HG03095 (cell line): ENCODE results near the gene NPFF.
"Not testable (repeated sequence)": the region's sequence is repeated elsewhere in the genome, so short reads cannot be mapped to it uniquely, and the experiment has no call there.

Experiments used
- ATAC-seq: cut with Tn5 transposase; IDR thresholded peaks from one replicate; pipeline ENCODE4 v1.9.1; 2021; ENCODE audit warnings: moderate library complexity; ENCODE audit not compliant: unreplicated experiment

The NPFF gene

DNA sequence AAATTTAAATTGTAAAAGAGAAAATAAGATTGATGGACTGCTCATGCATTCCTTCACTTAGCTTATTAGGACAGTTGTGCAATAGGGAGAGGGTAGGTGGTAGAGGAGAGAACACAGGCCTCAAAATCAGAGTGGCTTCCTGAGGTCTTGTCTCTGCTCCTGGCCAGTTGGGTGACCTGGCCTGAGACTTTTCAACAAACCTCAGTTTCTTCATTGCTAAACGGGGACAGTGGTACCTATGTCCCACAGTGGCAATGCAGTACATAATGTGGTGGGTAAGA, 10.6 kb downstream of the NPFF start:
- ATAC-seq = no peak

DNA sequence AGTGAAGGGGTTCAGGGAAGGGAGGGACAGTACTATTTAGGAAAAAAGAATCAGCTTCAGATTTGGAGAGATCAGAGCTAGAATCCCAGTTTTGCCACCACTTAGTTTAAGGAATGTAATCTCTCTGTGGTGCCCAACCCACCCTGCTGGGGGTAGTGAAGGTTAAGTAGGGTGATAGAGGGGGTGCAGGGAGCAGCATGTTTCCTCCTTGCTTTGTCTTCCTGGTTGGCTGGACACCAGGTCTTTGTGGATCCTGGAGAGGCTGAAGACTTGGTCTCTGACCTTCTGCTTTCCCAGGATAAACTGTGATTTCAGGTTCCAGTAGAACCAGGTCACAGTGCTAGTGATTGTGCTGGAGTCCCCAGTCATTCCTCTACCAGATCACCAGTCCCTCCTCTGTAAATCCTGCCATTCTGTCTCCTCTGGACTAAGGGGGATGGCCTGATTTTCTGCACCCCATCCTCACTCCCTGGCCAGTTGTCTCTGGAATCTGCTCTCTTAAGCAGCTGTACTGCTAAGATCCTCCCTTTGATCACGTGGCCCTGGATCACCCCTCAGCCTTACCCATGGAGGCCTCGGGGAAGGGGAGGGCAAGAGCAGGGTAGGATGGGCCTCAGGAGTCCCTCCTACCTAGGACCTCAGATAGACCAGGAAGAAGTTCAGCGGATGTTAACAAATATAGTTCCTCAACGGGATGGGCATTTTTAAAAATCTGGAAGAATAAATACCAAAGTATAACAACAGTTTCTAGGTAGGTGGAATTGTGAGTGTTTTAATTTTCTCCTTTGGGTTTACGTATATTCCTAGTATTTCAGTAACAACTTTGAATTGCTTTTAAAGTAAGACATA, 11.2 kb downstream of the NPFF start:
- ATAC-seq = no peak

DNA sequence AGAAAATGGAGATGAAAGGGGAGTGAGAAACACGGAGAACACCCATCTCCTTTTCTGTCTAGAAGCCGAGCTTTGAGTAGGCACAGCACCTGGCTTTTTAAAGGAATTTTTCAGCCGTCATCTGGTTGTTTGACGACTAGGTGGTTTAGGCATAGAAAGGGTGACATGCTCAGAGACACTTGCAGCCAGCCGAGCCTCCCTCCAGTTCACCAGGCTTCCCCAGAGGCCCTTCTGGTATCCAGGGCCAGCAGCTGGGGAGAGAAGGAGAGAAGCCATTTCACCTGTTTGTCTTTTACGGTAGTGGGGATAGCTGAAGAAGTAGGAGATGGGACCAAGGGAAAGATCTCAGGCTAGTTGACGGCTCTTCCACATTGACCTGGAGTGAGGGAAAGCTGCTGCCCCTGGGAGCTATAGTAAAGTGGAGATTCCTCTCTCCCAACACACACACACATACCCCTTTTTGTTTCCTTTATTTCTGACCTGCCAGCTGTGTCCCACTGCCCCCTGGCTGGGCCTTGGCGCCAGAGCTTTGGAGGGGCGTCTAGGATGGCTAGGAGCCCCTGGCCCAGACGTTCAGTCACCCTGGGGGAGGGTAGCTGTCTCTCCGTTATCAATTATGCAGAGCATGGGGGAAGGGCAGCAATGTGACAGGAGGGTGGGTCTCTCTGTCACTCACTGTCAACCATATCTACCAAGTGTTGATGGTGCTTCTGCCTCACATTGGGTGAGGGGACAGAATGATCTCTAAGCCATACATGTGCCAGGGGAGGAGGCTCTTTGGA, 13.5 kb downstream of the NPFF start:
- ATAC-seq = no peak

DNA sequence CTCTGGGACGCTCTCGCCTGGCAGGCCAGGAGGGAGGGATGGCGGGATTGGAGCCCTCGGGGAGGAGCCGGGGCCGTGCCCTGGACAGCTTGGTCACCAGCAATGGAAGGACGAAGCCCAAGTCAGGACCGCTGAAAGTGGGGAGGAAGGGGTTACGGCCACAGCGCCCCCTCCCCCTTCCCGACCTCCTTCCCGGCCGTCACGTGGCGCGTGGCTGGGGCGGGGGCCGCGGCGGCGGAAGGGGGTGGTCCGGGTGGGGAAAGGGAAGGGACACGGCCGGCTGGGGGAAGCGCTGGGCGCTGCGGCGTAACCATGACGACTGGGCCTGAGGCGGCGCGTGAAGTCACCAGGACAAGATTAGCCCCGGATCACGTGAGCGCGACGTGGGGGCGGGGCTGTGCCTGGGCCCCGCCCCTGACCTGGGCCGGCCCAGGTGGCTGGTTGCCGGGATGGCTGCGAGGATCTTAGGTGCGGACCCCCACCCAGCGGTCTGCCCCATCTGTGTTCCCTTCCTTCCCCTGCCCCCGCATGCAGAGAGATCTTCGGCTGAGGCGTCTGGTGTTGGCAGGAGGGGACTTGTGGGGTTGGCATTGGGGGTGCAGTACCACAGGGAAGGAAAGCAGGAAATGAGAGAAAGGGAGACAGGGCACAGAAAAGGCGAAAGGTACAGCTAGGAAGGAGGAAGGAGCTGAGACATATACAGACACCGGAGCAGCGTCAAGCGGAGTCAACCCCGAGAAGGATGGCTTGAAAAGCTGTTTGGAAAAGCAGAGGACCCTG, 14.3 kb downstream of the NPFF start:
- peak; percentile 92 for ATAC-seq

DNA sequence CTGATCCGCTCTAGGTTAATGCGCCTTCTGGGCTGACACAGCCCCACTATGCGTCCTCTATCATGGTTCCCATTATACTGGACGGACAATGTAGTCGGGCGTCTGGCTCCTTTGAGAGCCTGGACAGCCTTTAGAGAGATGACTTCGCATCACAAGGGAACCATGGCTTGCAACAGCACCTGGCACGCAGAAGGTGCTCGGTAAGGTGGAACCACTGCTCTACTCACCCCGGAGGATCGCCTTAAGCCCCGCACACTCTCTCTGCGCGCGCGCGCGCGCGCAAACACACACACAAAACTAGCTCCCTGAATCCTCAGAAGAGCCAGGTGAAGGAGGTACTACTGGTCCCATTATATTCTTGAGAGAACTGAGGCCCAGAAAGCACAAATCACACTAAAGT, 15.1 kb downstream of the NPFF start:
- no peak for ATAC-seq

DNA sequence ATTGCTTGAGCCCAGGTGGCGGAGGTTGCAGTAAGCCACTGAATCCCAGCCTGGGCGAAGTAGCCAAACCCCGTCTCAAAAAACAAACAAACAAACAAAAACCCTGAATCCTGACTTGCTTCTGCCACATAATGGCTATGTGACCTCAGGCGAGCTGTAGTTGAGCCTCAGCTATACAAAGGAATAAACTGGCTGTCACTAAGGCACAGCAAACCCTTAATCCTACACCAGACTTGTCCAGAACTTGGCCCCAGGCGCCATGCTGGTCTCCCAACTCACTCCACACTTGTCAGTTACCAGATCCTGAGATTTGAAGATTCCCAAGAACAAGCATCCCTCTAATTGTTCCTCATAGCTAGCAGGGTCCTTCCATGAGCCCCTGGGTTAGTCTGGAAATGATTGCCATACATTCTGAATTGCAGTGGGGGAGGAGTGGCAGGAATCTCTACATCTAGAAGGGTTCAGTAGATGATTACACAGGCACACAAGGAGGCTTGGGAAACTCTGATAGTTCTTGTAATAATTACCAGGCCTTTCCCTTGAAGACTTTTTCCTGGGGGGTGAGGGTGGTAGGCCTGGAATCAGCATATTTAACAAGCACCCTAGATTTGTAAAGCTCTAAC, 17.9 kb downstream of the NPFF start:
- no peak for ATAC-seq

DNA sequence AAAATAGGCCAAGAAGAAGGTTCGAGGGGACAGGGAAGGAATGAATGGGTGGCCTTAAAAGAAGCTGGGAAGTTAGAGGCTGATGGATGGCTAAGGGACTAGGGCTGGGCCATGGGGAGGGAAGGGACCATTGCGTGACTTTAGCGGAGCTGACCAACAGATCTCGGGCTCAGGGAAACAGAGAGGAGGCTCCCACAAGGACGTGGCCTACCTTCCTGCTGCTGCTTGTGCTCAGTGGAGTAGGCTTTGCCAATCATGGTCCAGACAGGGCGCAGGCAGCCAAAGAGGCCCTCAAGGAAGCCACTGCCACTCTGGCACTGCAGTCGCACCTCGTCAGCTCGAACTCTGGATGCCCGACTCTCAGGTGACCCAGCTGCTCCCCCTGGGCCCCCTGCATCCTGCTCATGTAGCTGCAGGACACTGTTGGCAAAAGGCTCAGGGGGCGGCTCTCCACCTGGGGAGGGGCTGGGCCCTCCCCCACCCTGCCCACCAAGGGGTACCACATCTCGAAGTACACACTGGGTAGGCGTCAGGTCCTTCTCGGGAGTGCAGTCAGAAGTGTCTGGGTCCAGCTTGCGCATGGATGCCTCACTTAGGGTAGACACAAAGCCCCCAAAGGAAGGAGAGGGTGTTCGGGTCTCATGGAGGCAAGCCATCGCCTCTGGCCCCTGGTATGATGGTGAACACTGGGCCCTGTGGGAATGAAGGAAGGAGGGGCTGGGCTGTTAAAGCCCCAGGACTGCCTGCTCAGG, 20.4 kb downstream of the NPFF start:
- ATAC-seq = no peak

DNA sequence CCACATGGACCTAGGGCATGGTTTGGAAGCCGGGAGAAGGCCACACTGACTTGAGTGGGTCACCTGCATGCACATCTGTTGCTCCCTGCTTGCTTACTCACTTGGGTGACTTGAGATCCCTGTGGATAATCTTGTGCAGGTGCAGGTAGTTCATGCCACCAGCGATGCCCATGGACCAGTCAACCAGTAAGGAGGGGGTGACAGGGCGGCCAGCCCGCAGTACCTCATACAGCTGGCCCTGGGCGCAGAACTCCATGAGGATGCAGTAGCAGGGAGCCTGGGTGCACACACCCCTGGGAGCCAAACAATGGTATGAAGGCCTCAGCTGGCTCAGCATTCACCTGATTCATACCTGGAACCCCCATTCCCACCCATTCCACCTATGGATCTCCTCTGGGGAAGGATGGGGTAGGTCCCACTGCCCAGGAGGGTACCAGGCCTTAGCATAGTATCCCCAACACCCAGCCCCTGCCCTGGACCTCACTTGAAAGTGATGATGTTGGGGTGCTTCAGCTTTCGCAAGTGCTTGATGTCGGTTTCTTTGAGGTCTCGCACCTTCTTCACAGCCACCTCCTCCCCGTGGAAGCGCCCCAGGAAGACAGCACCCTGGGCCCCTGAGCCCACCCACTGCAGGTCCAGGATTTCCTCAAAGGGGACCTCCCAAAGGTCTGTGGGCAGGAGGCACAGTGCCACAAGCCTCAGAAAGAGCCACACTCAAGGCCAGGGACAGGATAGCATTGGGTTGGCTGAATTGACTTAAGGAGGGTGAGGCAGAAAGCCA, 21.1 kb downstream of the NPFF start:
- no peak for ATAC-seq

DNA sequence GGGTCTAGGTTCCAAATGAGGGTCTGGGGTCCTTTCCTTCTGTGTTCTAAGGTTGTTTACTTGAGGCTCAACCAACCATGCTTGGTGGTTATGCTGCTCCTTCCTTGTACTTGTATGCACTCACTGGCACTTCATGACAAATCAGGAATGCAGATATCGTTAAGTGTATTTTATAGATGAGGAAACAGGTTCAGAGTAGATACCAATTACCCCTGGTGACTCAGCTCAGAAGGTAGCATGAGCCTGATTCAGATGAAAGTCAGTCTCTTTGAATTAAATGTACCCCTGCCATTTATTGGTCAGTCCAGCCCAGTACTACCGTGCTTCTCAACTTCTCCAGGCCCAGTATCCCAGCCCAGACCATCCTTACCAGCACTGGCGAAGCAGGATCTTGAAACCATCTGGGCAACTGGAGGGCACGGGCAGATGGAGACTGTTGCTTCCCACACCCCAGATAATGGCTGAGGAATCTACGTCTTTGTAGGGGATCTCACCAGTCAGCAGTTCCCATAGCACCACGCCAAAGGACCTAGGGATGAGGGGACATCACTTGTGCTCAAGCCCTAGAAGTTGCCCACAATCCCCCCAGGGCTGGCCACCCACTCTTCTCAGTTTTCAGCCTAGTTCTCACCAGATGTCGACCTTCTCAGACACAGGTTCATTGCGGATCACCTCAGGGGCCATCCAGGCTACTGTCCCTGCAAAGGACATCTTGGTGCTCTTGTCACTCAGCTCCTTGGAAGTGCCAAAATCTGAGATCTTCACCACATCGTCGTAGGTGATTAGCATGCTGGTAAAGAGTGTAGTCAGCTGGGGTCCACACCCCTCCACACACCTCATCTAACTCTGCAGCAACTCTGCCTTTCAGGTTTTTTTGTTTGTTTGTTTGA, 22.4 kb downstream of the NPFF start:
- no peak for ATAC-seq

DNA sequence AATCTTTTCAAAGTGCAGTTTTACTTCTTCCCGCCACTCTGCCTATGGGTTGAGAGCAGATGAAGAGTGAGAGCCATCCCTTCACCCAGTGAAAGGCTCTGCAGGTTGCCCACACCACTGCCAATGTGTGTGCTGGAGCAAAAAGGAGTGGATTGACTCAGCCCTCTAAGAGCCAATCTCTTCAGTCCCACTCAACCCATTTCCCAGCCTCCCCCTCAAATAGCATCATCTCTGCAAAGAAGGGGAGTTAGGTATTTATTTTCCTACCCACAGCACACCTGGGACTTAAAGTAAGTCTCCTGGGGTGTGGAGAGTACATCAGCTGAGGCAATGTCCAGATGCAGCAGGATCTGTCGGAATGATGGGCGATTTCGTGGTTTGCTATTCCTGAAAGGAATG, 23.3 kb downstream of the NPFF start:
- ATAC-seq = no peak

DNA sequence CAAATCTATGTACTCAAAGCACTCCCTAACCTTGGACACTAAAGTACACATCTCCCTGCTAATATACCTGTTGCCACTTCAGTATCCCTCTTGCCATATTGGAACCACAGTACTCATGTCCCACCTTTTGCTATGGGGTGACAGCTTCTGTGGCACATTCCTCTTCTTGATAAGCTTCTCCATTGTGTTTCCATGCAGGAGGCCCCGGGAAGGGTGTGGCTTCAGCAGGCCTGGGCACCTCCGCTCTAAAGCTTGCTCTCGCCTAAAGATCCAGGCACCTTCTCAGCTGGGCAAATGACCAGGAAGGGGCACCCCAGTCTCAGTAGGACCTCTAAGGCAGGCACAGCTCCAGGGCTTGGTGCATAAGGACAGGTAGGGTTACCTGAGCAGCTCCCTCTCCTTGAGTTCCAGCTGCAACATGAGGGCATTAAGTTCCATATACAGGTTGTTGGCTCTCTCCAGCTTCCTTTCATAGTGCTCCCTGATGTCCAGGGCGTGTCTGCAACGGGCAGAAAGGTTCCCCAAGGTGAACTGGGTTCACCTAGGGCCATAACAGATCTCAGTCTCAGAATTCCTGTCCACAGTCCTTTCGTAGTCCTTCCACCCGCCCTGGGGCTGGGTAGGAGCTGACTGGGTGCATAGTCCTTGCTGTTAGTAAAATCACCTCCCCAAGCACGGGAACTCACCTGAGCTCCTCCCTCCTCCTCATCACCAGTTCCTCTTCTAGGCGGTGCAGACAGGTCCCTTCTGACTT, 23.9 kb downstream of the NPFF start:
- ATAC-seq = no peak

DNA sequence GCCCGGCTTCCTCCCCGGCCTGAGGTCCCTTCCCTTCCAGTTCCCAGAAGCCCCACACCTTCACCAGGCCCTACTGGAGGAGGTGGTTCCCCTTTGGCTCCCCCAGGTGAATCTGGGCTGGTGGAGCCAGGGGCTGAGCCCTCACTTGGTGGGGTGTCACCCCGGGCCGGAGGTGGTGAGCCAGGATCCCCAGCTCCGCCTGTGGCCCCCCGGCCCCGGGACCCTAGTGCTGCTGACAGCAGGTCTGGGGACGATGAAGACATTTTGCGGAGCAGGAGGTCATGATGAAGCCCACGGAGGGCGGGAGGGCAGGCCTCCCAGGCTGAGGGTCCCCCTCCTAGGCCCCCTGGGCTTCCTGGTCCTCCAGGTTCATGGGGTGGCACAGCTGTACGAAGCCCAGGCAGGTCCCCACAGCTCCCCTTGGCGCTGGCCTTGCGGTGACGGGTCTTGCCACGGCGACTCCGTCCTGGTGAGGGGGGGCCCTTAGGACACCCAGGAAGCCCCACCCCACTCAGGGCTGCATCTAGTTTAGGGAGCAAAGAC, 24.6 kb downstream of the NPFF start:
- no peak for ATAC-seq

DNA sequence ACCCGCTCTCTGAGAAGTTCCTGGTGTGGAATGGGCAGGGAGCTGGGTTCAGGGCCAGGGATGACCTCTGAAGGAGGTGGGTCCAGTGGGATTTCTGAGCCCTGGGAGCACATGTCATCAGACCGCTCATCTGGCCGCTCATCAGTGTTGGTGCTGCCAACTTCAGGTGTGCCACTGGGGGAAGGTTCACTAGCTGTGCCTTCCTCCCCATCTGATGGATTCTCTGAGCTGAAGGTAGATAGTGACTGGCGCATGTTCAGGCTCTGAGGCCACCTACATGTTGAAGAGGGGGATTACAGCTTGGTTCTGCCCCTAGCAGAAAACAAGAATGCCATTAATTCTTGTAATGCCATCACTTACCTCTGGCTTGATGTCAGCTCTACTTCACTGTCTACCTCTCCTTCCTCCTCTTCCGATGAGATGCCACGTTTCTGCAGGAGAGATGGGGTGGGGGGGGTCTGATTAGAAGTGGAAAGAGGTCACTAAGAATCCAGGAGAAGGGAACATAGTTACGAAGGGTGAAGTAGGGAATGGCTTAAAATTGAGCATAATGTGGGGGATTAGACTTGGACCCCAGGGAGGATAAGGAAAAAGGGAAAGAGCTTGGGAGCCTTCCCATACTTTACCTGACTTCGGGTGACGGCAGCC, 25.2 kb downstream of the NPFF start:
- ATAC-seq = no peak

DNA sequence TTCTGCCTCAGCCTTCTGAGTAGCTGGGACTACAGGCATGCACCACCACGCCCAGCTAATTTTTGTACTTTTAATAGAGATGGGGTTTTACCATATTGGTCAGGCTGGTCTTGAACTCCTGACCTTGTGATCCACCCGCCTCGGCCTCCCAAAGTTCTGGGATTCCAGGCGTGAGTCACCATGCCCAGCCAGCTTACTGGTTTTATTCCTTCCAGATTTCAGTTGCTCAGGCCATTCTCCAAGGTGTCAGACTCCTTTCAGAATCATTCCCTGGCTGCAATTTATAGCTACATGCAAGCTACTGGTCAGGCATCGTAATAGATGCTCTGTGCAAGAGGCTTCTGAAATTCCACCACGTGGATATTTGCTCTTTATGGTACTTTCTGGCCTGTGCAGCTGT, 25.8 kb downstream of the NPFF start:
- ATAC-seq = not testable (repeated sequence)

DNA sequence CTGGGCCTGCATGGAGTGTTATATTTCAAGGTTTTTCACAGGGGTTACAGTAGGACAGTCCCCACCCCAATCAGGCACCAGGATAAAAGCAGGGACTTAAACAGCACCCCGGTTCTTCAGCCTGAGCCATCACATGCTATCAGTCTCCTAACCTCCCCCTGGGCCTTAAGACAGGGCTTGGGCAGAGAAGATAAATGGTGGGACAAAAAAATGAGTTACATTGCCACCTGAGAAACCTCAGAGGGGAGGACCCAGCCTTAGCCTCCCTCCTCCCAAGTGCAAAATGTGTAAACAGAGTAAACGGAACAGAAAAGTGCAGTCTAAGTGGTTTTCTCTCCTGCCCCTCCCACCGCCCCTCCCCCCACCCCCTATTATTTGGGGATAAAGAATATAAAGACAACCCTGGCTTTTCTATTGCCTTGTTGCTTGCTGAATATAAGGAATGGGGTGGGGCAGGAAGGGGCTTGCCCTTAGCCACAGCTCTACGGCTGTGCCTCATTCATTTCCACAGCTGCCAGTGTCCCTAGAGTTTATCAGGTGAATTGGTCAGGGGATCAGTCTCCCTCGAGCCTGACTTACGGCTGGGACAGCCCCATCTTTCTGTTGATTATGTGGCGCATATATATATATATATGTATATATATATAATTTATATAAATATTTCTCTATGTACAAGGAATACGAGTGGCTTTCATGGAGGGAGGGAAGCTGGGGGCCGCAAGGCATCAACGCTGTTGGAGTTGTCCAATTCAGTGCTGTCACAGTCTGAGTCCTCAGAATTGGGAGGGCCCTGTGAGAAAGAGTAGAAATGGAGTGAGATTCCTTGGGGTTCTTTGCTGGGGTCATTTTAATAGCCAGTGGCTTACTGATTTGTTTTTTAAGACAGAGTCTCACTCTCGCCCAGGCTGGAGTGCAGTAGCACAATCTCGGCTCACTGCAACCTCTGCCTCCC, 26.5 kb downstream of the NPFF start:
- ATAC-seq = no peak

DNA sequence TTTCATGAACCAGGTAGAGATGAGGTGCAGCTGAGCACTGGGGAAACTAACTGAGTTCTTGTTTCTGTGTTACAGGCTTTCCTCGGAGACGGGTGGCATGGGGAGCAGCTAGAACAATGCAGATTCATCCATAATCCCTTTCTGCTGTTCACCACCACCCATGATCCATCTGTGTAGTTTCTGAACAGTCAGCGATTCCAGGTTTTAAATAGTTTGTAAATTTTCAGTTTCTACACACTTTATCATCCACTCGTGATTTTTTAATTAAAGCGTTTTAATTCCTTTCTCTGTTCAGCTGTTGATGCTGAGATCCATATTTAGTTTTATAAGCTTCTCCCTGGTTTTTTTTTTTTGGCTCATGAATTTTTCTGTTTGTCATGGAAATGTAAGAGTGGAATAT, 28.0 kb downstream of the NPFF start:
- ATAC-seq = no peak
